ENCODE data around the gene HK3.

- TF ChIP-seq, protein P1, sequence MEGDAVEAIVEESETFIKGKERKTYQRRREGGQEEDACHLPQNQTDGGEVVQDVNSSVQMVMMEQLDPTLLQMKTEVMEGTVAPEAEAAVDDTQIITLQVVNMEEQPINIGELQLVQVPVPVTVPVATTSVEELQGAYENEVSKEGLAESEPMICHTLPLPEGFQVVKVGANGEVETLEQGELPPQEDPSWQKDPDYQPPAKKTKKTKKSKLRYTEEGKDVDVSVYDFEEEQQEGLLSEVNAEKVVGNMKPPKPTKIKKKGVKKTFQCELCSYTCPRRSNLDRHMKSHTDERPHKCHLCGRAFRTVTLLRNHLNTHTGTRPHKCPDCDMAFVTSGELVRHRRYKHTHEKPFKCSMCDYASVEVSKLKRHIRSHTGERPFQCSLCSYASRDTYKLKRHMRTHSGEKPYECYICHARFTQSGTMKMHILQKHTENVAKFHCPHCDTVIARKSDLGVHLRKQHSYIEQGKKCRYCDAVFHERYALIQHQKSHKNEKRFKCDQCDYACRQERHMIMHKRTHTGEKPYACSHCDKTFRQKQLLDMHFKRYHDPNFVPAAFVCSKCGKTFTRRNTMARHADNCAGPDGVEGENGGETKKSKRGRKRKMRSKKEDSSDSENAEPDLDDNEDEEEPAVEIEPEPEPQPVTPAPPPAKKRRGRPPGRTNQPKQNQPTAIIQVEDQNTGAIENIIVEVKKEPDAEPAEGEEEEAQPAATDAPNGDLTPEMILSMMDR (optimal IDR thresholded peaks at IDR 0.05 in 1 of 3, IDR thresholded peaks at IDR 0.05 in 1 of 3, conservative IDR thresholded peaks at IDR 0.05 in 1 of 3; ENCODE audit: extremely low read depth in 1 of 3, insufficient read depth in 2 of 3, low read length in 3 of 3), result no peak
- TF ChIP-seq EZH2 (IDR thresholded peaks at IDR 0.05; ENCODE audit: low read length), result no peak
These were observed 31.0 kb downstream of the HK3 start for GRCh38 chr5:176868126-176868525.

All from keratinocyte (primary cell).